LNCaP clone FGC (cell line): Measurements from ENCODE around the gene RPL37.
"Not testable (repeated sequence)": the region's sequence is repeated elsewhere in the genome, so short reads cannot be mapped to it uniquely, and the experiment has no call there.

ENCODE experiments used
- DNase-seq: peaks from one replicate; pipeline ENCODE4 v3.0.0-alpha.2; 2011; ENCODE audit warnings: low read depth
- H3K4me3 ChIP-seq: 2 replicates; pipeline ENCODE4 v1.5.1; 2011; ENCODE audit warnings: mild to moderate bottlenecking, low read depth, low read length, control low read depth
- CTCF ChIP-seq: IDR thresholded peaks from 2 replicates; pipeline ENCODE4 v1.5.1; 2012; ENCODE audit warnings: mild to moderate bottlenecking; ENCODE audit not compliant: control insufficient read depth, insufficient read depth; ENCODE audit errors: extremely low read depth

Gene RPL37

GRCh38 chr5:40801771-40802562 is 33.1 kb downstream of the RPL37 start:
- no peak overlapping the region for H3K4me3 ChIP-seq

GRCh38 chr5:40799258-40799657 is 35.8 kb downstream of the RPL37 start:
- TF ChIP-seq CTCF, result no peak
- H3K4me3 ChIP-seq, result peak overlapping the region; percentile 69
- DNase-seq, result no peak

More at GRCh38 chr5:40801771-40802562, 33.1 kb downstream of the RPL37 start:
- no peak for DNase-seq
- no peak for TF ChIP-seq CTCF

- TF ChIP-seq CTCF, result peak; percentile 26; the same call in 1 of the 2 replicates
- no peak for DNase-seq
- H3K4me3 ChIP-seq, result peak overlapping the region; percentile 69
Observed at GRCh38 chr5:40798801-40799210, 36.2 kb downstream of the RPL37 start.

GRCh38 chr5:40798012-40798800 is 36.8 kb downstream of the RPL37 start, which contains the start of gene PRKAA1:
Gene PRKAA1, minus strand, starts transcription at chr5:40798374. Its CDS starts 185 bp downstream, at chr5:40798189.
- H3K4me3 ChIP-seq, result peak within 1 kb of the TSS; percentile 69
- DNase-seq, result no peak
- TF ChIP-seq CTCF, result peak; percentile 77

GRCh38 chr5:40797273-40798011 is 37.6 kb downstream of the RPL37 start:
- TF ChIP-seq CTCF, result no peak
- peak overlapping the region; percentile 69 for H3K4me3 ChIP-seq

GRCh38 chr5:40796487-40796889 is 38.5 kb downstream of the RPL37 start:
- peak overlapping the region; percentile 69 for H3K4me3 ChIP-seq
- no peak for TF ChIP-seq CTCF
- DNase-seq, result peak; percentile 85

More at GRCh38 chr5:40797273-40798011, 37.6 kb downstream of the RPL37 start:
- DNase-seq, result no peak

- H3K4me3 ChIP-seq, DNase-seq: not testable (repeated sequence)
Observed at GRCh38 chr5:40794877-40795276, 40.1 kb downstream of the RPL37 start.

- not testable (repeated sequence) for DNase-seq, H3K4me3 ChIP-seq
Observed at GRCh38 chr5:40794340-40794739, 40.7 kb downstream of the RPL37 start.

GRCh38 chr5:40792691-40793090 is 42.3 kb downstream of the RPL37 start:
- not testable (repeated sequence) for DNase-seq, H3K4me3 ChIP-seq
